UCSD-AML1 (cell line): ENCODE results near the gene TIMM44.
"Not testable (repeated sequence)": the region's sequence is repeated elsewhere in the genome, so short reads cannot be mapped to it uniquely, and the experiment has no call there.

Experiments
- DNase-seq: peaks from one replicate; lab custom pipeline; 2025; ENCODE audit not compliant: unreplicated experiment; lab: John Stamatoyannopoulos, UW

TIMM44 gene

GRCh38 chr19:7977021-7977722 lies 33.7 kb upstream of the TIMM44 start:
- DNase-seq = no peak

GRCh38 chr19:7976461-7976860 lies 33.0 kb upstream of the TIMM44 start:
- no peak for DNase-seq

- DNase-seq = no peak
Observed at GRCh38 chr19:7975037-7975436, 31.6 kb upstream of the TIMM44 start.

GRCh38 chr19:7973883-7974282 lies 30.4 kb upstream of the TIMM44 start:
- DNase-seq = no peak

GRCh38 chr19:7971553-7972520 lies 28.4 kb upstream of the TIMM44 start:
- DNase-seq = no peak

GRCh38 chr19:7970716-7971448 lies 27.4 kb upstream of the TIMM44 start:
- DNase-seq = peak; percentile 26

GRCh38 chr19:7969555-7969939 lies 26.1 kb upstream of the TIMM44 start:
- no peak for DNase-seq

- DNase-seq = no peak
Observed at GRCh38 chr19:7968796-7969554, 25.5 kb upstream of the TIMM44 start.

GRCh38 chr19:7968008-7968795 lies 24.7 kb upstream of the TIMM44 start:
- no peak for DNase-seq

- DNase-seq = no peak
Observed at GRCh38 chr19:7965921-7966665, 22.6 kb upstream of the TIMM44 start.

- no peak for DNase-seq
Observed at GRCh38 chr19:7965259-7965841, 21.9 kb upstream of the TIMM44 start.

- DNase-seq = no peak
Observed at GRCh38 chr19:7963566-7963965, 20.1 kb upstream of the TIMM44 start.

- DNase-seq = no peak
Observed at GRCh38 chr19:7962644-7963268, 19.3 kb upstream of the TIMM44 start.

- no peak for DNase-seq
Observed at GRCh38 chr19:7961920-7962626, 18.6 kb upstream of the TIMM44 start.

- not testable (repeated sequence) for DNase-seq
Observed at GRCh38 chr19:7961082-7961481, 17.6 kb upstream of the TIMM44 start.

GRCh38 chr19:7959211-7959610 lies 15.7 kb upstream of the TIMM44 start:
- DNase-seq = no peak

- no peak for DNase-seq
Observed at GRCh38 chr19:7955696-7956095, 12.2 kb upstream of the TIMM44 start.

GRCh38 chr19:7953576-7953975 lies 10.1 kb upstream of the TIMM44 start:
- DNase-seq = no peak
